ENCODE measurements around the gene PPIP5K2.

DNA sequence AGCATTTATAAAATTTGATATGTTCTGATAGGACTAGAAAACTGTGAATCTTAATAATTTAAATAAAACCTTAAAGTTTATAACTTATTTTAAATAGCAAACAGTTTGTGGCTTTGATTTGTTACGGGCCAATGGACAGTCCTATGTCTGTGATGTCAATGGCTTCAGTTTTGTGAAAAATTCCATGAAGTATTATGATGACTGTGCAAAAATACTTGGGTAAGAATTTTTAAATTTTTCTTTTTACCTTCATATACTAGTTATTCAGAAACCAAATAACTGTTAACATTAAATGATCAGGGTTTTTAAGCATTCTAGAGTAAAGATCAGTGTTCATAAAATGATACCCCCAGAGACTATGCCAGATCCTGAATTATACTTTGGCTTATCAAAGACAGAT, 31.1 kb downstream of the PPIP5K2 start:
- TF ChIP-seq POLR2AphosphoS5 (IDR thresholded peaks at IDR 0.05; ENCODE audit: insufficient read depth, low read depth, low read length) = no peak
- no peak for TF ChIP-seq MYC (IDR thresholded peaks at IDR 0.05; ENCODE audit: low read depth, low read length)
- no peak for TF ChIP-seq POLR2A (IDR thresholded peaks at IDR 0.05; ENCODE audit: low read depth, low read length)
- TF ChIP-seq, protein P1, sequence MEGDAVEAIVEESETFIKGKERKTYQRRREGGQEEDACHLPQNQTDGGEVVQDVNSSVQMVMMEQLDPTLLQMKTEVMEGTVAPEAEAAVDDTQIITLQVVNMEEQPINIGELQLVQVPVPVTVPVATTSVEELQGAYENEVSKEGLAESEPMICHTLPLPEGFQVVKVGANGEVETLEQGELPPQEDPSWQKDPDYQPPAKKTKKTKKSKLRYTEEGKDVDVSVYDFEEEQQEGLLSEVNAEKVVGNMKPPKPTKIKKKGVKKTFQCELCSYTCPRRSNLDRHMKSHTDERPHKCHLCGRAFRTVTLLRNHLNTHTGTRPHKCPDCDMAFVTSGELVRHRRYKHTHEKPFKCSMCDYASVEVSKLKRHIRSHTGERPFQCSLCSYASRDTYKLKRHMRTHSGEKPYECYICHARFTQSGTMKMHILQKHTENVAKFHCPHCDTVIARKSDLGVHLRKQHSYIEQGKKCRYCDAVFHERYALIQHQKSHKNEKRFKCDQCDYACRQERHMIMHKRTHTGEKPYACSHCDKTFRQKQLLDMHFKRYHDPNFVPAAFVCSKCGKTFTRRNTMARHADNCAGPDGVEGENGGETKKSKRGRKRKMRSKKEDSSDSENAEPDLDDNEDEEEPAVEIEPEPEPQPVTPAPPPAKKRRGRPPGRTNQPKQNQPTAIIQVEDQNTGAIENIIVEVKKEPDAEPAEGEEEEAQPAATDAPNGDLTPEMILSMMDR (IDR thresholded peaks at IDR 0.05; ENCODE audit: extremely low read depth in 1 of 2, insufficient read depth in 1 of 2, low read depth in 1 of 2, low read length in 2 of 2) = no peak
- TF ChIP-seq, protein P2, sequence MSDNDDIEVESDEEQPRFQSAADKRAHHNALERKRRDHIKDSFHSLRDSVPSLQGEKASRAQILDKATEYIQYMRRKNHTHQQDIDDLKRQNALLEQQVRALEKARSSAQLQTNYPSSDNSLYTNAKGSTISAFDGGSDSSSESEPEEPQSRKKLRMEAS (IDR thresholded peaks at IDR 0.05; ENCODE audit: insufficient read depth, insufficient read length) = no peak
- TF ChIP-seq EZH2 (IDR thresholded peaks at IDR 0.05; ENCODE audit: borderline replicate concordance, low read depth, low read length, severe bottlenecking) = no peak
- no peak for TF ChIP-seq FOS (IDR thresholded peaks at IDR 0.05; ENCODE audit: borderline replicate concordance, insufficient read depth, low read length)
- no peak for TF ChIP-seq GATA2 (IDR thresholded peaks at IDR 0.05; ENCODE audit: insufficient read depth, insufficient read length, low read depth, low read length)
- no peak for TF ChIP-seq JUN (IDR thresholded peaks at IDR 0.05; ENCODE audit: borderline replicate concordance, insufficient read depth, insufficient read length, low read depth)
